AG04449 (cell line): ENCODE data around the gene JAGN1.
"Not testable (repeated sequence)": the region's sequence is repeated elsewhere in the genome, so short reads cannot be mapped to it uniquely, and the experiment has no call there.

ENCODE experiments used
- CTCF ChIA-PET: fragments of 350-600 bp; formaldehyde crosslinking; extraction: SDS; loops from one replicate; lab custom pipeline; 2021; ENCODE audit warnings: antibody characterized with exemption; lab: Yijun Ruan, JAX
- POLR2A ChIA-PET: fragments of 400-600, 350-600 bp; formaldehyde crosslinking; extraction: SDS; loops from one replicate; lab custom pipeline; 2020; ENCODE audit warnings: antibody characterized with exemption, inconsistent platforms; lab: Yijun Ruan, JAX
- DNase-seq: peaks from one replicate; pipeline ENCODE4 v3.0.0-alpha.2; 2010; ENCODE audit warnings: low read depth, low spot score
- H3K4me3 ChIP-seq: 2 replicates; pipeline ENCODE4 v1.5.1; 2011; ENCODE audit warnings: low read depth, mild to moderate bottlenecking, control low read depth, low read length
- CTCF ChIP-seq: IDR thresholded peaks from one replicate; pipeline ENCODE4 v1.5.1; 2011; ENCODE audit warnings: mild to moderate bottlenecking, moderate library complexity, low read length, control low read depth, inconsistent platforms; ENCODE audit not compliant: insufficient read depth; ENCODE audit errors: missing control alignments

Gene JAGN1

DNA sequence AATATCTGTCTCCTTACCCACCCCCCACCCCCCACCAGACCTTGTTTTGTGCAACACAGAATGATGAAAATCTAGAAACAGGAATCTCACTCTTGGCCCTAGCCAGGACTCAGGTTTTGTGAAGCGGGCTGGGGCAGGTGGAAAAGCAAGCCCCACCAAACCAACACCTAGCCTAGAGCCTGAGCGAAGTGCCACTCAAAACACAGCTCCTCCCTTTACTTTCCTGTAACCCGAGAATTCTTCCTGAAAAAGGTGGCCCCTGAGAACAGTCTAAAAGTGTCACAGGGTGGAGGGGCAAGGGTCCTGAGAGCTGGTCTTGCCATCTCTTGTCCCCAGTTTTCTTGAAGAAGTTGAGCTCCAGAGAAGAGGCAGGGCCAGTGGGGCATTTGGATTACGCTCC is 29.2 kb upstream of the JAGN1 start:
- CTCF ChIA-PET, result interaction anchor here (0.9 to 1.0 kb wide), 2 partner anchors 9 to 33 kb away, joined by 3 read pairs; no protein-coding TSS in a partner anchor
- no peak overlapping the region for H3K4me3 ChIP-seq
- no peak for DNase-seq
- no peak for TF ChIP-seq CTCF
- POLR2A ChIA-PET, result no interaction called here

DNA sequence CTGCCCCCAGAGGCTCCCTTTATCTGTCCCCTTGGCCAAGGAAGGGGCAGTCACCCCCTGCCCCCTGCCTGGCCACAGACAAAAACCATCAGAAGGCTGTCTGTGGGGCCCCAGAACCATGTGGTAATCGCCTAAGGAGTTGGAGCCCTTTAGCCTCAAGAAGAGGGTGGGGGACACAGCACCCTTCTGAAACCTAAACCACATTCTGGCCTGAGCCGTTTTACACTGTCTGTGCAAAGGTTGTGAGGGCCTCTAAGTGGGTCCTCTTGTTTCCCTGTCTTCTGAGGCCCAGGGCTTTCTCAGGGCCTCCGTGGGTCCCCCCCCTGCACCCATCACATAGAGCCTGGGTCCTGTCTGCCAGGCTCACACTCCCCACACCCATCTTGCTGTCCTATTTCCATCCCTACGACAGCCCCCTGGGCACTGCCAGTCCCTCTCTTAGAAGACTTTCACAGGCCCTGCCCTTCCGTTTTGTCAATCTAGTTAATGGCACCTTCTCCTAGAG is 28.7 kb upstream of the JAGN1 start:
- CTCF ChIA-PET, result no interaction called here
- DNase-seq, result no peak
- TF ChIP-seq CTCF, result no peak
- POLR2A ChIA-PET, result no interaction called here
- H3K4me3 ChIP-seq, result no peak overlapping the region

- ChIA-PET POLR2A (no interaction called here), CTCF (no interaction called here)
- no peak for DNase-seq
- H3K4me3 ChIP-seq, result no peak overlapping the region
- peak; percentile 52 for TF ChIP-seq CTCF
Observed at GRCh38 chr3:9862391-9863057, 27.9 kb upstream of the JAGN1 start.

DNA sequence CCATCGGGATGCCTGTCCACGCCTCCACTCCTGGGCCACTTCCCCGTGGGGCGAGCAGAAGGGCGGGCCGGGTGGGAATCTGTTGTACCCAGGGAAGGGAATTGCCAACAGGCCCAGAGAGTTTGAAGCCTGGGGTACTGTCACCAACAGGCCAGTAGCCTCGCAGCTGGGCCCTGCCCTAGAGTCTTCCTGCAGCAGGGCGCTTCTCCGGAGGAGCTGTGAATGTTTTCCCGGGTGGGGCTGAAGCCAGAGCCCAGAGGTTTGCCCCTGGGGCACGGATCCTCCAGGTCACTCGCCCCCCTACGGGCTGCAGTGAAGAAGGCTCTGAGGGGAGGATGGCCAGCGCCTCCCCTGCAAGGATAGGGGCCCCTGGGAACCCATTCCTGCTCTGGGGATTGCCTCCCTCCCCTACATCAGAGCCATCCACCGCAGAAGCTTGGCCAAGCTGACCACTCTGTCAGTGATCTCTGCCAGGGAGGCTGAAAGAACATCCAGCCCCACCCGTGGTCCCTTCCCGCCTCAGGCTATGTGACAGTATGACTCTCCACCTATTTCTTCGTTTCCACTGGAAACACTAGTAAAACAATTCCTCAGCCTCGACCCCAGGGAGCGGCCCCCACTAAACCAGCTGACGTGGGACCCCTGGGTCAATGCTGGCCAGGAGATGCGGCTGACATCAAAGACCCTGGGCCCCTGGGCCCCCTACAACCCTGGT is 27.2 kb upstream of the JAGN1 start:
- no peak for TF ChIP-seq CTCF
- ChIA-PET CTCF (interaction anchor here (1.2 to 1.9 kb wide), 2 partner anchors 16 to 91 kb away, joined by 3 to 4 read pairs; no protein-coding TSS in a partner anchor), POLR2A (no interaction called here)
- no peak for DNase-seq
- H3K4me3 ChIP-seq, result no peak overlapping the region

DNA sequence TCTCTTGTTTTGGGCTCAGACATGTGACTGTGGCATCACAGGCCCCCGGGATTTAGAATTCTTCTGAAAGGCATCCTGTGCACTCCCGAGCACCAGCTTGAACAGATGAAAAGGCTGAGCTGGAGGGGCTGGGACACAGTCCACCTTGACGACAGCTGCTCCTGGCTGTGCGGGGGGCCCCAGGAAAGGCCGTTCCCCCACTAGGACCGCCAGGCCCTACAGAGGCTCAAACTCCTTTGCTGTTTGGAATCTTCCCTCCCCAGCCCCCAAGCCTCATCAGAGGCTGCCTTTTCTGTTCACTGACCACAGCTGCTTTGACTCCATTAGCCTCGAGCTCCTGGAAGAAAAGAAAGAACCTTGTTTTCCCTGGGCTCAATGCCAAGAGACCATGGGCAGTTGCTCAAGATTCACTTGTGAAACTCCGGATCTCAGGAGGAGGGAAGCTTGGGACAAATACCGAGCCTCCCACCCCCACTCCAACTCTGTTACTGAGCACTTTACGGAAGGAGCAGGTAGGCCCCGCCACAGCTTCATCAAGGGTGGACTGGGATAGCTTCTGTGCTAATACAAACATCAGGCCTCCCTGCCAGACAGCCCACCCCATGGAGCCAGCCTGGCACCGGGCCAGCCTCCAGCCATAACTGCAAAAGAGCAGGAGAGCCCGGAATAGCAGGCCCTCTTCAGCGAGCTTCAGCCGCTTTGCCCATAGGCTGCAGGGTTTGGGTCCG is 26.0 kb upstream of the JAGN1 start:
- DNase-seq, result peak; percentile 44
- TF ChIP-seq CTCF, result no peak
- POLR2A ChIA-PET, result no interaction called here
- CTCF ChIA-PET, result interaction anchor here (0.6 to 2.1 kb wide), 8 partner anchors 15 to 1330 kb away, joined by 3 to 7 read pairs (median 3); partner anchors contain the start of gene RPUSD3
- no peak overlapping the region for H3K4me3 ChIP-seq

DNA sequence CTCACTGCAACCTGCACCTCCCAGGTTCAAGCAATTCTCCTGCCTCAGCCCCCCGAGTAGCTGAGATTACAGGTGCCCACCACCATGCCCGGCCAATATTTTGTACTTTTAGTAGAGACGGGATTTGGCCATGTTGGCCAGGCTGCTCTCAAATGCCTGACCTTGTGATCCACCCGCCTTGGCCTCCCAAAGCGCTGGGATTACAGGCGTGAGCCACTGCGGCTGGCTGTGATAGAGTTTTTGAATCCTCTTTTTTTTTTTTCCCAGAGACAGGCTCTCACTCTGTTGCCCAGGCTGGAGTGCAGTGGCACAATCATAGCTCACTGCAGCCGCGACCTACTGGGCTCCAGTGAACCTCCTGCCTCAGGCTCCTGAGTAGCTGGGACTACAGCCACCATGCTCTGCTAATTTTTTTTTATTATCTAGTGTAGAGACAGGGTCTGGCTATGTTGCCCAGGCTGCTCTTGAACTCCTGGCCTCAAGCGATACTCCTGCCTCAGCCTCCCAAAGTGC is 25.2 kb upstream of the JAGN1 start:
- POLR2A ChIA-PET, result not testable (repeated sequence)

More for the DNA sequence above, 25.2 kb upstream of the JAGN1 start:
- CTCF ChIA-PET, result interaction anchor here (0.7 to 2.1 kb wide), 6 partner anchors 22 to 90 kb away, joined by 3 to 7 read pairs (median 4); partner anchors contain the start of gene RPUSD3
- not testable (repeated sequence) for H3K4me3 ChIP-seq, DNase-seq
